ENCODE measurements around the gene PTPRCAP. TPM values are rescaled to one million over a fixed set of nuclear protein-coding genes. Genes with fewer than 3 reads are reported as not detected.

PTPRCAP gene
- total RNA-seq, 4 donors from 2014 or later, result 0.29 to 5.0 (median 1.9) TPM

DNA sequence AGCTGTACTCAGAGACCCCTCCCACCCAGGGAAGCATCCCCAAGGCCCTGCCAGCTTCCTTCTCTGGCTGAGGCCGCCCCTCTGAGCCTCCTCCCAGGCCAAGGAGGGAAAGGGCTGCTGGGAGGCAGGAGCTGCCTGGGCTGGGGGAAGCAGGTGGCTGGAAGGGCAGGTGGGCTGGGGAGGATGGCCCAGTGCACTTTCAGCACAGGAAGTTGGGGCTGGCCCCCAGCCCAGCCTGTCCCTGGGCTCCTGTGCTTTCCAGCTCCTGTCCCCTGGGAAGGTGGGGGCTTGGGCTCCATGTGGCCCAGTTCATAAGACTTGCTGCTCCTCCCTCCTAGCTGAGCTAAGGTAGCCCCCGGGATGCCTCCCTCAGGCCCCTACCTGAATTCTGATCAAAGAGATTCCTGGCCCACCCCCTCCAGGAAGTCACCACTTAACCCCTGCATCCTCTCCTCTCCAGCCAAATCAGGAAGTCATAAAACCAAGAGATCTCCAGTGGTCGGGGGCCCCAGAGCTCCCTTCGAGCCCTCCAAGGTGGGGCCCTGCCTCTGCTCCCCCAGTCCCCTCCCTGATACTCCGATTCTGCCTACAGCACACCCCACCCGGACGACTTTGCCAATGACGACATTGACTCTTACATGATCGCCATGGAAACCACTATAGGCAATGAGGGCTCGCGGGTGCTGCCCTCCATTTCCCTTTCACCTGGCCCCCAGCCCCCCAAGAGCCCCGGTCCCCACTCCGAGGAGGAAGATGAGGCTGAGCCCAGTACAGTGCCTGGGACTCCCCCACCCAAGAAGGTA lies 40.7 kb downstream of the PTPRCAP start:
- Histone ChIP-seq H3K27ac (peak overlapping the region in 1 of 2 donors; percentile 4), H3K27me3 (no peaks in the 10 kb centered on the region), H3K4me3 (no peak overlapping the region), H3K9me3 (no peaks in the 10 kb centered on the region), H3K4me1 (peaks cover 0 to 7% of the 10 kb centered on the region in 2 donors), H3K36me3 (no peaks in the 10 kb centered on the region)
- no peak for DNase-seq
- no peak for TF ChIP-seq POLR2A (IDR thresholded peaks at IDR 0.05)
- TF ChIP-seq, protein P1, sequence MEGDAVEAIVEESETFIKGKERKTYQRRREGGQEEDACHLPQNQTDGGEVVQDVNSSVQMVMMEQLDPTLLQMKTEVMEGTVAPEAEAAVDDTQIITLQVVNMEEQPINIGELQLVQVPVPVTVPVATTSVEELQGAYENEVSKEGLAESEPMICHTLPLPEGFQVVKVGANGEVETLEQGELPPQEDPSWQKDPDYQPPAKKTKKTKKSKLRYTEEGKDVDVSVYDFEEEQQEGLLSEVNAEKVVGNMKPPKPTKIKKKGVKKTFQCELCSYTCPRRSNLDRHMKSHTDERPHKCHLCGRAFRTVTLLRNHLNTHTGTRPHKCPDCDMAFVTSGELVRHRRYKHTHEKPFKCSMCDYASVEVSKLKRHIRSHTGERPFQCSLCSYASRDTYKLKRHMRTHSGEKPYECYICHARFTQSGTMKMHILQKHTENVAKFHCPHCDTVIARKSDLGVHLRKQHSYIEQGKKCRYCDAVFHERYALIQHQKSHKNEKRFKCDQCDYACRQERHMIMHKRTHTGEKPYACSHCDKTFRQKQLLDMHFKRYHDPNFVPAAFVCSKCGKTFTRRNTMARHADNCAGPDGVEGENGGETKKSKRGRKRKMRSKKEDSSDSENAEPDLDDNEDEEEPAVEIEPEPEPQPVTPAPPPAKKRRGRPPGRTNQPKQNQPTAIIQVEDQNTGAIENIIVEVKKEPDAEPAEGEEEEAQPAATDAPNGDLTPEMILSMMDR (IDR thresholded peaks at IDR 0.05), result no peak
- intact Hi-C loops (cut with DNase I; ENCODE audit: low total_unique reads), result loop anchor here (5.0 kb wide), 1 partner anchor 111 kb away; the partner anchor contains the start of genes CDK2AP2 and PITPNM1

DNA sequence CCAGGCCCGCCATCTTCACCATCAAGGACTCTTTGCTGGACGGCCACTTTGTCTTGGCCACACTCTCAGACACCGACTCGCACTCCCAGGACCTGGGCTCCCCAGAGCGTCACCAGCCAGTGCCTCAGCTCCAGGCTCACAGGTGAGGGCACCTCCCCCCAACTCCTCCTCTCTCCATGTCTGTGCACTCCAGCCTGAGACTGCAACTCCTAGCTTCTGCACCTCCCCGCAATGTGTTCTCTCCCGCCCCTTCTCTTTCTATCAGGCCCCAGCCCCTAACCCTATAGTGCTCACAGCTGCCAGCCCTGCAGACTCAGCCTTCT lies 41.3 kb downstream of the PTPRCAP start:
- Histone ChIP-seq H3K27me3 (no peaks in the 10 kb centered on the region), H3K9me3 (no peaks in the 10 kb centered on the region), H3K4me1 (peaks cover 0 to 7% of the 10 kb centered on the region in 2 donors), H3K27ac (no peak overlapping the region), H3K36me3 (no peaks in the 10 kb centered on the region), H3K4me3 (no peak overlapping the region)
- no peak for DNase-seq
- intact Hi-C loops (cut with DNase I; ENCODE audit: low total_unique reads), result loop anchor here (5.0 kb wide), 1 partner anchor 111 kb away; the partner anchor contains the start of genes CDK2AP2 and PITPNM1
- no peak for TF ChIP-seq POLR2A (IDR thresholded peaks at IDR 0.05)
- TF ChIP-seq, protein P1 (IDR thresholded peaks at IDR 0.05), result no peak

DNA sequence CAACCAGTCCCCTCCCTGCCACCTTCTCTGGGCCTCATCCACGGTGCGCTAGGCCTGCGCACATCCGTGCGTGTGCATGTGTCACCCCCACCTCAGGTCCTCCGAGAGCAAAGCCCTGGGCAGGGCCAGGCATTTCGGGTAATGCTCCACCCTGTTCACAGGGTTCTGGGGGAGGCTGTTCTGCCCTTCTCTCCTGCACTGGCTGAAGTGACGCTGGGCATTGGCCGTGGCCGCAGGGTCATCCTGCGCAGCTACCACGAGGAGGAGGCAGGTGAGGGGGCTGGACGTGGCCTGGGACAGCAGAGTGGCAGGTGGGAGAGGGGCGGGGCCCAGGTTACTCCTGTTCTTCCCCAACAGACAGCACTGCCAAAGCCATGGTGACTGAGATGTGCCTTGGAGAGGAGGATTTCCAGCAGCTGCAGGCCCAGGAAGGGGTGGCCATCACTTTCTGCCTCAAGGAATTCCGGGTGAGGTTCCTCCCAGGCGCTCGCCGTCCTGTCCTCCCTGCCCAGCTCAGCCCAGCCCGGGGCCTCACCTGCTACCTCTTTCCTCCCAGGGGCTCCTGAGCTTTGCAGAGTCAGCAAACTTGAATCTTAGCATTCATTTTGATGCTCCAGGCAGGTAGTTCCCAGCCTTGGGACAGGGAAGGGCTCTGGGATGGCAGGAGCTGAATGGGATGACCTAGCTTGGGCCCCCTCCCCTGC lies 41.8 kb downstream of the PTPRCAP start:
- H3K27me3 ChIP-seq, result no peaks in the 10 kb centered on the region
- TF ChIP-seq, protein P1 (IDR thresholded peaks at IDR 0.05), result no peak
- TF ChIP-seq POLR2A (IDR thresholded peaks at IDR 0.05), result no peak
- H3K9me3 ChIP-seq, result no peaks in the 10 kb centered on the region
- H3K36me3 ChIP-seq, result no peaks in the 10 kb centered on the region
- no peak overlapping the region for H3K4me3 ChIP-seq
- no peak overlapping the region for H3K27ac ChIP-seq
- intact Hi-C loops (cut with DNase I; ENCODE audit: low total_unique reads), result loop anchor here (5.0 kb wide), 1 partner anchor 112 kb away; the partner anchor contains the start of genes CDK2AP2 and PITPNM1
- no peak for DNase-seq
- peaks cover 0 to 2% of the 10 kb centered on the region in 2 donors for H3K4me1 ChIP-seq

DNA sequence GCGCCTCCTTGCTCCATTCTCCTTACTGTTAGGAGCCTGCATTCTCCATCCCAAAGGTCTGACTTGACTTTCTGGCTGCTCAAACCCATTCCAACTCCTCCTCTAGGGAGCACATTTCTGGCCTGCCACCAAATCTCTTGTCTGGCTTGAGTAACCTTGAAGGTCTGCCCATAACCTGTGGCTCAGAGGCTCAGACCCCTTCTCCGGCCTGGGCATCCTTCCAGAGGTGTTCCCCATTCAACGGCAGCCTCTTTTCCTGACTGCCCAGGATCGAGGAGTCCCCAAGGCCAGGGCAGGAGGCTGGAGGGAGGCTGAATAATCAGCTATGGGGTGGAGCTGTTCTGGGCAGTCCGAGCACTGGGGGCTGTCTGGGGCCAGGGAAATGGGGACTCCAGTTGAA lies 43.5 kb downstream of the PTPRCAP start:
- Histone ChIP-seq H3K9me3 (no peaks in the 10 kb centered on the region), H3K27me3 (no peaks in the 10 kb centered on the region), H3K27ac (no peak overlapping the region), H3K36me3 (no peaks in the 10 kb centered on the region), H3K4me1 (no peaks in the 10 kb centered on the region), H3K4me3 (no peak overlapping the region)
- TF ChIP-seq POLR2A (IDR thresholded peaks at IDR 0.05), result no peak
- TF ChIP-seq, protein P1 (IDR thresholded peaks at IDR 0.05), result no peak
- no peak for DNase-seq
- intact Hi-C loops (cut with DNase I; ENCODE audit: low total_unique reads), result no loop called here

DNA sequence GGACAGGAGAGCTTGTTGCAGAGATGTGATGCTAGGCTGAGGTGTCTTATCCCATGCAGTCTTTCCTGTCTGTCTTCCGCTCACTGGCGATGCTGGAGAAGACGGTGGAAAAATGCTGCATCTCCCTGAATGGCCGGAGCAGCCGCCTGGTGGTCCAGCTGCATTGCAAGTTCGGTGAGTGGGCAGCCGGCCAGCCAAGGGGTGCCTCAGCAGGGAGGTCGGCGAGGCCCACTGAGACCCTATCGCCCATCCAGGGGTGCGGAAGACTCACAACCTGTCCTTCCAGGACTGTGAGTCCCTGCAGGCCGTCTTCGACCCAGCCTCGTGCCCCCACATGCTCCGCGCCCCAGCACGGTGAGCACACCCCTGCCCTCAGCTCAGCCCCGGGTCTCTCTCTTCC lies 44.0 kb downstream of the PTPRCAP start:
- Histone ChIP-seq H3K27ac (no peak overlapping the region), H3K4me1 (no peaks in the 10 kb centered on the region), H3K9me3 (no peaks in the 10 kb centered on the region), H3K36me3 (no peaks in the 10 kb centered on the region), H3K27me3 (no peaks in the 10 kb centered on the region), H3K4me3 (no peak overlapping the region)
- intact Hi-C loops (cut with DNase I; ENCODE audit: low total_unique reads), result no loop called here
- TF ChIP-seq, protein P1 (IDR thresholded peaks at IDR 0.05), result no peak
- TF ChIP-seq POLR2A (IDR thresholded peaks at IDR 0.05), result no peak
- no peak for DNase-seq
